HepG2 (cell line): Measurements from ENCODE around the gene MAD2L2. TPM values are rescaled to one million over a fixed set of nuclear protein-coding genes. Genes with fewer than 3 reads are reported as not detected.

Source experiments
- ATF4 ChIP-seq, 2 experiments: fragments of 450-650 bp in 1 of 2; sonication (generic) in 1 of 2; formaldehyde crosslinking; IDR thresholded peaks; 2 replicates each; pipeline versions ENCODE4 v1.5.0 to v1.8.0; 2020 to 2022; ENCODE audit warnings: mild to moderate bottlenecking in 1 of 2, missing genetic modification reagents in 1 of 2
- CCAR2 ChIP-seq: fragments of 200-400 bp; formaldehyde crosslinking; optimal IDR thresholded peaks from 2 replicates; pipeline ENCODE3; 2018; ENCODE audit warnings: low read depth, mild to moderate bottlenecking, low read length, moderate library complexity
- CEBPB ChIP-seq: IDR thresholded peaks from 2 replicates; pipeline ENCODE4 v1.6.1; 2011; ENCODE audit warnings: low read depth, low read length, improper control_type of control experiment, borderline replicate concordance
- CREM ChIP-seq, 2 experiments: sonication (generic) in 1 of 2; formaldehyde crosslinking in 1 of 2; IDR thresholded peaks; 2 replicates each; pipeline versions ENCODE4 v1.4.0 to v1.6.1; 2016 to 2020; ENCODE audit warnings: antibody characterized with exemption in 1 of 2, mild to moderate bottlenecking in 1 of 2, missing genetic modification reagents in 1 of 2
- DMAP1 ChIP-seq: IDR thresholded peaks from 2 replicates; pipeline ENCODE4 v1.6.1; 2016
- ELF3 ChIP-seq: IDR thresholded peaks from 2 replicates; pipeline ENCODE4 v1.6.1; 2016; ENCODE audit warnings: missing genetic modification reagents, missing compliant biosample characterization
- FOXA3 ChIP-seq: IDR thresholded peaks from 2 replicates; pipeline ENCODE4 v1.6.1; 2016; ENCODE audit warnings: missing genetic modification reagents, missing compliant biosample characterization
- GMEB1 ChIP-seq: sonication (generic); formaldehyde crosslinking; IDR thresholded peaks from 2 replicates; pipeline ENCODE4 v1.5.1; 2020; ENCODE audit warnings: missing genetic modification reagents, mild to moderate bottlenecking, borderline replicate concordance
- HIVEP1 ChIP-seq: sonication (generic); formaldehyde crosslinking; IDR thresholded peaks from 2 replicates; pipeline ENCODE4 v1.4.0; 2020; ENCODE audit warnings: mild to moderate bottlenecking, missing genetic modification reagents
- IRF1 ChIP-seq: sonication (generic); formaldehyde crosslinking; IDR thresholded peaks from 2 replicates; pipeline ENCODE4 v1.4.0; 2020; ENCODE audit warnings: low read depth, mild to moderate bottlenecking, missing genetic modification reagents
- KDM2A ChIP-seq: sonication (generic); formaldehyde crosslinking; IDR thresholded peaks from 2 replicates; pipeline ENCODE4 v1.4.0; 2020; ENCODE audit warnings: low read depth, missing genetic modification reagents, borderline replicate concordance
- MAX ChIP-seq: IDR thresholded peaks from 2 replicates; pipeline ENCODE4 v1.6.1; 2012; ENCODE audit warnings: inconsistent platforms
- MIER2 ChIP-seq: IDR thresholded peaks from 2 replicates; pipeline ENCODE4 v1.6.1; 2016; ENCODE audit warnings: missing biosample characterization, missing genetic modification reagents
- MXD3 ChIP-seq: IDR thresholded peaks from 2 replicates; pipeline ENCODE4 v1.6.1; 2016; ENCODE audit warnings: mild to moderate bottlenecking, missing biosample characterization, missing genetic modification reagents
- SP4 ChIP-seq: sonication (generic); formaldehyde crosslinking; IDR thresholded peaks from 2 replicates; pipeline ENCODE4 v1.8.1; 2023; ENCODE audit warnings: mild to moderate bottlenecking, missing genetic modification reagents
- TCF7L2 ChIP-seq: IDR thresholded peaks from 2 replicates; pipeline ENCODE4 v1.6.1; 2011; ENCODE audit warnings: mild to moderate bottlenecking, low read depth, low read length, moderate library complexity
- ZBTB25 ChIP-seq: IDR thresholded peaks from 2 replicates; pipeline ENCODE4 v1.6.1; 2018; ENCODE audit warnings: missing genetic modification reagents
- ZBTB26 ChIP-seq: IDR thresholded peaks from 2 replicates; pipeline ENCODE4 v1.6.1; 2016; ENCODE audit warnings: missing compliant biosample characterization, missing genetic modification reagents, borderline replicate concordance
- ZFP37 ChIP-seq: sonication (generic); formaldehyde crosslinking; IDR thresholded peaks from 2 replicates; pipeline ENCODE4 v1.4.0; 2020; ENCODE audit warnings: missing genetic modification reagents, borderline replicate concordance
- ZNF333 ChIP-seq: sonication (generic); formaldehyde crosslinking; IDR thresholded peaks from 2 replicates; pipeline ENCODE4 v1.4.0; 2020; ENCODE audit warnings: mild to moderate bottlenecking, missing genetic modification reagents, borderline replicate concordance
- ZNF788 ChIP-seq: sonication (generic); formaldehyde crosslinking; IDR thresholded peaks from 2 replicates; pipeline ENCODE4 v1.5.0; 2020; ENCODE audit warnings: mild to moderate bottlenecking, missing genetic modification reagents, borderline replicate concordance
- ZSCAN21 ChIP-seq: sonication (generic); formaldehyde crosslinking; IDR thresholded peaks from 2 replicates; pipeline ENCODE4 v1.8.0; 2022; ENCODE audit warnings: mild to moderate bottlenecking, missing genetic modification reagents, moderate library complexity, borderline replicate concordance
- polyA plus RNA-seq, 8 experiments: library from polyadenylated mRNA; depleted of rRNA in 3 of 8; stranded (reverse) in 7 of 8; unstranded in 1 of 8; fragments of >200 nt; fragmentation: Illumina TruSeq in 4 of 8; extraction: Trizol in 4 of 8; gene quantifications; 2 replicates each; pipeline versions ENCODE4 v1.2.1 to v1.2.3, GENCODE V29; 2011 to 2016; ENCODE audit warnings: low read depth in 4 of 8, missing spikeins in 1 of 8, mixed read lengths in 1 of 8; ENCODE audit not compliant: insufficient read depth in 1 of 8
- total RNA-seq, 5 experiments: library from RNA; depleted of rRNA; stranded (reverse); fragments of >200 nt; fragmentation: Illumina TruSeq; extraction: Trizol; gene quantifications; 2 replicates each; pipeline ENCODE4 v1.2.3, GENCODE V29; 2016; ENCODE audit warnings: low read depth in 1 of 5

MAD2L2 gene
- total and polyA plus RNA-seq, 2 of the 13 experiments (the other 11 are each of a cell fraction or from before 2014, with no cell fraction given) = 51.8 to 53.8 TPM

- TF ChIP-seq ZSCAN21 (CRISPR knock-in tag) (no peak), ZBTB26 (CRISPR knock-in tag) (peak; percentile 95), ATF4 (CRISPR knock-in tag; IDR thresholded peaks at IDR 0.05) (peak in 1 of 2 experiments; percentile 64; a peak in 2 of 4 replicates), KDM2A (CRISPR knock-in tag) (peak; percentile 3; the same call in 1 of the 2 replicates), CEBPB (no peak), ZNF333 (no peak), MIER2 (CRISPR knock-in tag) (0 out of 2 replicates have a peak, but pooled peaks have one; percentile 31), MAX (peak; percentile 67; the same call in 1 of the 2 replicates), DMAP1 (peak; percentile 47; the same call in 1 of the 2 replicates), SP4 (CRISPR knock-in tag) (peak; percentile 36; the same call in 1 of the 2 replicates), TCF7L2 (no peak), GMEB1 (CRISPR knock-in tag) (no peak), ZBTB25 (CRISPR knock-in tag) (no peak), FOXA3 (CRISPR knock-in tag) (no peak), ZFP37 (no peak), CREM (IDR thresholded peaks at IDR 0.05) (peak; percentile 33; the same call in 1 of the 2 replicates), CREM (CRISPR knock-in tag; IDR thresholded peaks at IDR 0.05) (no peak), IRF1 (no peak), CCAR2 (peak; percentile 68), MXD3 (peak; percentile 10; the same call in 1 of the 2 replicates), ELF3 (CRISPR knock-in tag) (peak; percentile 43; the same call in 1 of the 2 replicates), ZNF788 (CRISPR knock-in tag) (peak; percentile 26), HIVEP1 (CRISPR knock-in tag) (0 out of 2 replicates have a peak, but pooled peaks have one; percentile 16)
These were observed 27.7 kb downstream of the MAD2L2 start (continued) for GRCh38 chr1:11653101-11653860.
